Activated naive CD4-positive, alpha-beta T cell treated with anti-CD3 and anti-CD28 coated beads, Interleukin-2, amount 10 ng/mL, durations not matched to agents 7 days and 5 days (primary cell): ENCODE measurements around the gene CEACAM21.

ENCODE experiments used
- CTCF ChIA-PET: fragments of 350-600 bp; sonication (Branson Sonifier 250); formaldehyde crosslinking; loops from one replicate; lab custom pipeline; 2021; ENCODE audit warnings: antibody characterized with exemption; lab: Charles Lee
- DNase-seq: peaks from one replicate; pipeline ENCODE4 v3.0.0-alpha.2; 2020
- H3K27ac Mint-ChIP-seq: one replicate; pipeline ENCODE4 v1.8.0; 2021; ENCODE audit warnings: mild to moderate bottlenecking, moderate library complexity, mixed read lengths
- H3K27me3 Mint-ChIP-seq: one replicate; pipeline ENCODE4 v1.8.0; 2021; ENCODE audit warnings: mild to moderate bottlenecking, mixed read lengths
- H3K36me3 Mint-ChIP-seq: one replicate; pipeline ENCODE4 v1.8.0; 2021; ENCODE audit warnings: mixed read lengths
- H3K4me1 Mint-ChIP-seq: one replicate; pipeline ENCODE4 v1.8.0; 2021; ENCODE audit warnings: mixed read lengths
- H3K4me3 Mint-ChIP-seq: one replicate; pipeline ENCODE4 v1.8.0; 2021; ENCODE audit warnings: mild to moderate bottlenecking, moderate library complexity, mixed read lengths
- H3K9me3 Mint-ChIP-seq: one replicate; pipeline ENCODE4 v1.8.0; 2021; ENCODE audit warnings: mixed read lengths

CEACAM21 gene

DNA sequence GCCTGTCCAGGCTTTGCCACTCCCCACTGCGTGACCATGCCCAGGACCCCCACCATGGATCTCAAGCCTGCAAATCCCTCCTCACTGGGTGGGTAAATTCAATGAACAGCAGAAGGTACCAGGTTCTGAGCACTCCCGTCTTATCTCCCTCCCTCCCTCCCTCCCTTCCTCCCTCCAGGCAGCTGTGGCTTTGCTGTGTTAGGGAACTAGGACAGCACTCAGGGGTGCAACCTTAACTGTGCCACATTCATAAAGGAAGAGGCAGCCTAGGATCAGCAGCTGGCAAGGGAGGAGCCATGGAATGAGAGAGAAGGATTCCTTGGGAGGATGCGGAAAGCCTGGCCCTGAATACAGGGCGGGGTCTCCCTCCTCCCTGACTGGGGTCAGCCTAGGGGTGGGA, 45.3 kb downstream of the CEACAM21 start:
- DNase-seq = no peak
- CTCF ChIA-PET = no interaction called here
- peaks cover 42% of the 10 kb centered on the region for H3K27me3 Mint-ChIP-seq
- no peaks in the 10 kb centered on the region for H3K9me3 Mint-ChIP-seq
- H3K36me3 Mint-ChIP-seq = no peaks in the 10 kb centered on the region
- no peak overlapping the region for H3K4me3 Mint-ChIP-seq
- no peaks in the 10 kb centered on the region for H3K4me1 Mint-ChIP-seq
- no peak overlapping the region for H3K27ac Mint-ChIP-seq

DNA sequence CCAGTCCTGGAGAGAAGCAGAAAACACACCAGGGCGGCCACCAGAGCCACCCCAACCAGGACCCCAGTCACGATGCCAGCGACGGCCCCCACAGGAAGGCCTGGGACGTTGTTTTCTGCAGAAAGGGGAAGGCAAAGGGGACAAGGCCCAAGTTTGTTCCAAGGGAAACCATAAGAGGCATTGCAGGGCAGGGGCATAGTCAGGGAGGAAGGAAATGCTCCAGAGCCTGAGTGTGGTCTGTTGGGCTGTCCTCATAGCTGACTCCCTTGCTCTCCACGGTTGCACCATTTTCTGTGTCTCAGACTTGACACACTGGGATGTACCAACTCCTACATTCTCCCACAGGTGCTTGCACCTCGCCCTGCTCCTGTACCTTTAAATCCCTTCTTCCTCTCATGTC, 45.7 kb downstream of the CEACAM21 start:
- Mint-ChIP-seq H3K36me3 (no peaks in the 10 kb centered on the region), H3K4me1 (no peaks in the 10 kb centered on the region), H3K27me3 (peaks cover 46% of the 10 kb centered on the region), H3K27ac (no peak overlapping the region), H3K4me3 (no peak overlapping the region), H3K9me3 (no peaks in the 10 kb centered on the region)
- DNase-seq = no peak
- CTCF ChIA-PET = no interaction called here

DNA sequence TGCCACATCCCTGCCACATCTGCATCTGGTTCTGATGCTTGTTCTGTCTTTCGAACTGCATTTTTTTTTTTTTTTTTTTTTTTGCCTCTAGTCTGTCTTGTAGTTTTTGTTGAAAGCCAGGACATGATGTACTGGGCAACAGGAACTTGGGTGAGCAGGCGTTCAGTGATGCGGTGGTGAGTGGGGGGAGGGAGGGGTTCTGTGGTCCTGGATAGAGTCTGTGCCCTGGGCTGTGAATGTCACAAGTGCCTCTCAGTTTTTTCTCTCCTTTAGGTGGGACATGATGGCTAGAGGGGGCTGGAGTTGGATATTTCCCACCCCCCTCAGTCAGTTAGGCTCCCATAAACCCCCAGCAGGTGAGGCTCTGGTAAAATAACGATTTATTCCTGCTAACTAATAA, 47.4 kb downstream of the CEACAM21 start:
- Mint-ChIP-seq H3K27me3 (peaks cover 59% of the 10 kb centered on the region), H3K4me3 (no peak overlapping the region), H3K9me3 (no peaks in the 10 kb centered on the region), H3K4me1 (no peaks in the 10 kb centered on the region), H3K27ac (no peak overlapping the region), H3K36me3 (no peaks in the 10 kb centered on the region)
- DNase-seq = no peak
- CTCF ChIA-PET = no interaction called here

DNA sequence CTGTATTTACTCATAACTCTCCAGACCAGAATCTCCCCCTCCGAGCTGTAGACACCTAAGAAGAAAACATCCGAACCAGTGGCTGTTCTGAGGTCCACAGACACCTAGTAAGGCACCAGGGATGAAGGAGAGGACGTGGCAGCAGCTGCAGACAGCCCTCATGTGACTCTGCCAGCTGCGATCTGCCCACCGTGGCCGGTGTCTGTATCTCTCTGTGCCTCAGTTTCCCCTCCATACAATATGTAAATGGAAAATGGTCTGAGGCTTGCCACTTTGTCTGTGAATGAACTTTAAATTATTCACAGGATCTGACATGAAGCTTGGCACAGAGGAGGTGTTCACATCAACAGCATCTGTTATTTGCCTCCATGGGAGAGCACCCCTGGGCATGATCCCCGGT, 48.5 kb downstream of the CEACAM21 start:
- no peaks in the 10 kb centered on the region for H3K4me1 Mint-ChIP-seq
- peaks cover 63% of the 10 kb centered on the region for H3K27me3 Mint-ChIP-seq
- H3K27ac Mint-ChIP-seq = no peak overlapping the region
- no peak for DNase-seq
- CTCF ChIA-PET = interaction anchor here (1.0 kb wide), 2 partner anchors 18 to 22 kb away, joined by 3 to 6 read pairs; no protein-coding TSS in a partner anchor
- H3K9me3 Mint-ChIP-seq = no peaks in the 10 kb centered on the region
- no peak overlapping the region for H3K4me3 Mint-ChIP-seq
- H3K36me3 Mint-ChIP-seq = no peaks in the 10 kb centered on the region

DNA sequence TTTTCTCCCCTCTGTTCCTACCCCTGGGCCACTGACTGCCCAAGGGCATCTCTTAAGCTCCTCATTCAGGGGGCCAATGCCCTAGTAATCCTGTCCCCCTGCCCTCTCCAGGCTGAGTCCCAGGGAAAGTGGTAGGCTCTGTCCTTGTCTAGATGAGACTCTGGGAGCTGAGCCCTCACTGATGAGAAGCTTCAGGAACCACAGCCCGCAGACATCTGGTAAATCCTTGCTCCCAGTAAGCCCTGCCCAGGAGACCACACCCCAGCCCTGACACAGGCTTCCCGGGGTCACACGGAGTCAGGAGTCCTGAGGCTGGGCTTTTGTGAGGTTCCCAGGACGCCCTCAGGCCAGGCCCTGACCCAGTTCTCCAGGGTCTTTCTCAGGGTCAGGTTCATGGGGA, 49.0 kb downstream of the CEACAM21 start:
- Mint-ChIP-seq H3K36me3 (no peaks in the 10 kb centered on the region), H3K27ac (no peak overlapping the region), H3K9me3 (peaks cover 2% of the 10 kb centered on the region), H3K27me3 (peaks cover 63% of the 10 kb centered on the region), H3K4me3 (no peak overlapping the region), H3K4me1 (no peaks in the 10 kb centered on the region)
- CTCF ChIA-PET = interaction anchor here (1.0 kb wide), 2 partner anchors 17 to 22 kb away, joined by 3 to 6 read pairs; no protein-coding TSS in a partner anchor
- DNase-seq = no peak

DNA sequence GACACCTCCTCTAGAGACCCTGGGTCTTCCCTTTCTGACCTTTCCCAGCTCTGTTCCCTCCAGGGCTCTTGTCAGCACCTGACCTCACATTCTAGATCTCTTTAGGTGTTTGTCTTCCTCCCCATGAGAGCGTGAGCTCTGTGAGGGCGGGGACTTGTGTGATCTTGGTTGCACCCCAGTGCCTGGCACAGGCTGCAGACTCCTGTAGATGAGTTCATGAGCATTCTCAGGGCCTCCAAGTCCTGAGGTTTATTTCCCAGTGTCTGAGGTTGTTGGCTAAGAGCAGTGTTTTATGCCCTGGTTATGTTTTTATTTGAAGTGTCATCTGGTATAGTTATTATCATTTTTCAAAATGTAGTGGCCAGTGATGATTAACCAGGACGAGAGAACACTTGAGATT, 50.3 kb downstream of the CEACAM21 start:
- Mint-ChIP-seq H3K27me3 (peaks cover 60% of the 10 kb centered on the region), H3K4me3 (no peak overlapping the region), H3K4me1 (no peaks in the 10 kb centered on the region), H3K27ac (no peak overlapping the region), H3K36me3 (no peaks in the 10 kb centered on the region), H3K9me3 (peaks cover 11% of the 10 kb centered on the region)
- DNase-seq = no peak
- CTCF ChIA-PET = no interaction called here

DNA sequence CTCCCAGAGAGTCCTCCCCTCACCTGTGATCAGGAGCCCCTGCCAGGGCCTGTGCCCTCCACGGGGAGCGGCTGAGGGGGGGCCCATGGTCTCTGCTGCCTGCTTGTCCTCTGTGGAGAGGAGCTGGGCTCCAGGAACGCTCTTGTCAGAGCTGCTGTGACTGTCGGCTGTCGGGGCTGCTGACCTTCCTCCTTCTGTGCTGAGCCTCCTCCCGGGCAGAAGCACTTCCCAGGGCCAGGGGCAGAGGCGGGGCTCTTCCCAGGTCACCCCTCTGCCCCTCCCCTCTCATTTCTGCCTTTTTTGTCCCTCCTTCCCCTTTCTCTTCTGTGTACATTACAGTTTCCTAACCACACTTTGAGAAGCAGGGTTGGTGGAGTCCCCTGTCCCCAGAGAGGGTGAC, 50.9 kb downstream of the CEACAM21 start, which contains the start of gene CEACAM4:
CEACAM4 (minus strand) TSS at position 198 of the 400 bp plus-strand sequence; CDS start at position 87, 111 bp downstream.
- no peak within 1 kb of the TSS for H3K27ac Mint-ChIP-seq
- no peak within 1 kb of the TSS for H3K4me3 Mint-ChIP-seq
- peaks cover 16% of the 10 kb centered on the region for H3K9me3 Mint-ChIP-seq
- H3K27me3 Mint-ChIP-seq = peaks cover 54% of the 10 kb centered on the region
- no peaks in the 10 kb centered on the region for H3K4me1 Mint-ChIP-seq
- no peak for DNase-seq
- no peaks in the 10 kb centered on the region for H3K36me3 Mint-ChIP-seq
- CTCF ChIA-PET = no interaction called here

DNA sequence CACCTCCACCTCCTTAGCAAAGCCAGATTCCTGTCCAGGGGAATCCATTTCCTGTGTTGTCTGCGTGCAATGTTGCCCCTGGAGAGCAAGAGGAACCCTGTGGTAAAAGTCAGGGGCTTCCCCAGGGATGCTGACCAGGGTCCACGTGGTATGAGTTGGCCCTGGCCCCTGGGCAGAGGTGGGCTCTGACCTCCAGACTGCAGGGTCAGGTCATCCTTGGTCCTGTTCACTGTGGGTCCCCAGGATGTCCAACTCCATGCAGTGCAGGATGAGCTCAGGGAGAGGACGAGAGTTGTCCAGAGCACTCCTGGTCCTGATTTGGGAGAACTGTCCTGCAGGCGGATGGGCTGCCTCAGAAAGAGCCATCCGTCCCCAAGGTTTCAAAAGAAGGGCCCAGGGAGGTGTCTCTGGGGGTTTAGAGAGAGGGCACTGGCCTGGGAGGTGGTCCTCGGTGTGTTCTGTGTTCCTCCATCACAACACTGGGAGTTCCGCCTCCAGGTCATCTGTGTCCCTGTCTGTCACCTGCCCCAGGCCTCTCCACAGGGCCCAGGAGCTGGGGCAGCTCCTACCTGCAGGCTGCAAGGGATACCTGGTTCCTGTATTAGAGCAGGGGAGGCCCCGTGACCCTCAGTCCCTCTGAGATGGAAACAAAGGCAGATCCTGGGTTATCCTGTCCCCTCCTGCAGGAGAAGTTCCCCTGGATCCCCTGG, 52.2 kb downstream of the CEACAM21 start:
- Mint-ChIP-seq H3K27me3 (peaks cover 46% of the 10 kb centered on the region), H3K9me3 (peaks cover 16% of the 10 kb centered on the region), H3K27ac (no peak overlapping the region), H3K4me3 (no peak overlapping the region), H3K4me1 (no peaks in the 10 kb centered on the region), H3K36me3 (no peaks in the 10 kb centered on the region)
- no peak for DNase-seq
- CTCF ChIA-PET = no interaction called here
